NB4 (cell line): ENCODE measurements around the gene AMH.

Source experiments
- MYC ChIP-seq: IDR thresholded peaks from 2 replicates; pipeline ENCODE4 v1.6.1; 2011; ENCODE audit warnings: low read depth, low read length
- POLR2A ChIP-seq: IDR thresholded peaks from 2 replicates; pipeline ENCODE4 v1.6.1; 2011; ENCODE audit warnings: mild to moderate bottlenecking; ENCODE audit not compliant: insufficient read length; ENCODE audit errors: extremely low read depth
- TF ChIP-seq, protein P1 (sequence below): IDR thresholded peaks from one replicate; pipeline ENCODE4 v1.5.1; 2012; ENCODE audit warnings: low read depth, low read length
- TF ChIP-seq, protein P2 (sequence below): IDR thresholded peaks from 2 replicates; pipeline ENCODE4 v1.6.1; 2011; ENCODE audit warnings: low read depth, low read length

GRCh38 chr19:2259336-2259735 is 10.2 kb downstream of the AMH start:
- no peak for TF ChIP-seq MYC
- TF ChIP-seq, protein P1, sequence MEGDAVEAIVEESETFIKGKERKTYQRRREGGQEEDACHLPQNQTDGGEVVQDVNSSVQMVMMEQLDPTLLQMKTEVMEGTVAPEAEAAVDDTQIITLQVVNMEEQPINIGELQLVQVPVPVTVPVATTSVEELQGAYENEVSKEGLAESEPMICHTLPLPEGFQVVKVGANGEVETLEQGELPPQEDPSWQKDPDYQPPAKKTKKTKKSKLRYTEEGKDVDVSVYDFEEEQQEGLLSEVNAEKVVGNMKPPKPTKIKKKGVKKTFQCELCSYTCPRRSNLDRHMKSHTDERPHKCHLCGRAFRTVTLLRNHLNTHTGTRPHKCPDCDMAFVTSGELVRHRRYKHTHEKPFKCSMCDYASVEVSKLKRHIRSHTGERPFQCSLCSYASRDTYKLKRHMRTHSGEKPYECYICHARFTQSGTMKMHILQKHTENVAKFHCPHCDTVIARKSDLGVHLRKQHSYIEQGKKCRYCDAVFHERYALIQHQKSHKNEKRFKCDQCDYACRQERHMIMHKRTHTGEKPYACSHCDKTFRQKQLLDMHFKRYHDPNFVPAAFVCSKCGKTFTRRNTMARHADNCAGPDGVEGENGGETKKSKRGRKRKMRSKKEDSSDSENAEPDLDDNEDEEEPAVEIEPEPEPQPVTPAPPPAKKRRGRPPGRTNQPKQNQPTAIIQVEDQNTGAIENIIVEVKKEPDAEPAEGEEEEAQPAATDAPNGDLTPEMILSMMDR = no peak
- TF ChIP-seq, protein P2, sequence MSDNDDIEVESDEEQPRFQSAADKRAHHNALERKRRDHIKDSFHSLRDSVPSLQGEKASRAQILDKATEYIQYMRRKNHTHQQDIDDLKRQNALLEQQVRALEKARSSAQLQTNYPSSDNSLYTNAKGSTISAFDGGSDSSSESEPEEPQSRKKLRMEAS = no peak
- TF ChIP-seq POLR2A = no peak
